ENCODE results near the gene GOLT1B. TPM values are rescaled to one million over a fixed set of nuclear protein-coding genes. Genes with fewer than 3 reads are reported as not detected.

The GOLT1B gene
- total and polyA plus RNA-seq, 2 of the 8 experiments (the other 6 are each of a cell fraction or from before 2014, with no cell fraction given): 18.3 to 38.3 TPM

- Histone ChIP-seq H3K23ac (ENCODE audit: insufficient read length) (no peak overlapping the region), H4K8ac (ENCODE audit: extremely low read depth, insufficient read depth, low read length) (no peak overlapping the region), H3K18ac (ENCODE audit: extremely low read depth, low read length) (no peak overlapping the region), H3K27ac (ENCODE audit: low read depth, low read length) (no peak overlapping the region), H3K79me1 (ENCODE audit: low read depth, low read length) (peaks cover 4% of the 10 kb centered on the region; the same call in 1 of the 2 replicates), H2BK12ac (ENCODE audit: low read depth, low read length) (no peak overlapping the region), H3K4me1 (replicated peaks in 1 of 4; ENCODE audit: control insufficient read depth in 3 of 4, insufficient read depth in 4 of 4, low read length in 3 of 4) (no peaks in the 10 kb centered on the region), H4K20me1 (replicated peaks in 1 of 2; ENCODE audit: control insufficient read depth in 1 of 2, insufficient read depth in 2 of 2, low read length in 2 of 2) (peaks cover 0 to 2% of the 10 kb centered on the region in 2 experiments), H3K9ac (replicated peaks in 1 of 4; ENCODE audit: extremely low read depth in 1 of 4, low read depth in 3 of 4, low read length in 3 of 4) (no peak overlapping the region), H2AFZ (ENCODE audit: low read length) (no peak overlapping the region), H2BK15ac (ENCODE audit: low read length) (no peak overlapping the region), H3K4ac (replicated peaks; ENCODE audit: insufficient read length, low read depth, low read length) (no peak overlapping the region), H4K5ac (ENCODE audit: insufficient read length, low read depth, low read length) (no peak overlapping the region), H3K56ac (replicated peaks; ENCODE audit: insufficient read length, low read depth, low read length) (no peak overlapping the region), H2BK120ac (replicated peaks; ENCODE audit: low read depth, low read length) (no peak overlapping the region), H3K14ac (ENCODE audit: insufficient read length) (no peak overlapping the region), H2BK5ac (ENCODE audit: low read depth, low read length) (no peak overlapping the region), H3K4me2 (ENCODE audit: insufficient read depth in 1 of 2, low read depth in 2 of 2, low read length in 2 of 2) (no peak overlapping the region), H4K91ac (replicated peaks; ENCODE audit: insufficient read length, low read length) (no peak overlapping the region), H3K23me2 (ENCODE audit: low read depth, low read length) (peaks cover 4% of the 10 kb centered on the region; the same call in 1 of the 2 replicates), H3K9me3 (ENCODE audit: insufficient read depth in 2 of 2, low read depth in 1 of 2, low read length in 1 of 2) (no peaks in the 10 kb centered on the region), H3K36me3 (ENCODE audit: control insufficient read depth in 2 of 4, insufficient read depth in 4 of 4, low read length in 3 of 4) (peaks cover 0 to 13% (median 5%) of the 10 kb centered on the region in 4 experiments; a peak in 2 of 8 replicates), H3K4me3 (ENCODE audit: extremely low read depth in 1 of 4, insufficient read depth in 2 of 4, low read depth in 3 of 4, low read length in 4 of 4) (no peak overlapping the region), H3K79me2 (ENCODE audit: control insufficient read depth in 1 of 2, insufficient read depth in 2 of 2, low read length in 2 of 2) (peaks cover 9 to 52% of the 10 kb centered on the region in 2 experiments; a peak in 3 of 4 replicates), H2AK5ac (ENCODE audit: low read depth, low read length) (no peak overlapping the region), H3K27me3 (replicated peaks in 1 of 4; ENCODE audit: control insufficient read depth in 3 of 4, extremely low read depth in 1 of 4, insufficient read depth in 3 of 4, low read length in 3 of 4) (no peaks in the 10 kb centered on the region), H2BK20ac (ENCODE audit: low read length) (no peak overlapping the region)
- ChIA-PET POLR2A (ENCODE audit: partially characterized antibody) (no interaction called here), CTCF (ENCODE audit: partially characterized antibody) (interaction anchor here (1.1 kb wide), 1 partner anchor 105 kb away, joined by 3 read pairs; no protein-coding TSS in a partner anchor)
- 75% methylated on average over 2 of the region's 2 CpGs; no CpG with 5 or more reads in 1 of the 2 experiments for WGBS, 2 experiments (ENCODE audit: extremely low coverage in 1 of 2, insufficient coverage in 1 of 2, insufficient read length in 1 of 2, insufficient replicate concordance in 2 of 2, low coverage in 1 of 2, low lambda C conversion rate in 2 of 2, missing lambda C conversion rate in 1 of 2)
- no peak for FAIRE-seq
- DNase-seq (ENCODE audit: low read depth in 1 of 2, low spot score in 2 of 2): no peak
- no peak for TF ChIP-seq RFX5 (IDR thresholded peaks at IDR 0.05; ENCODE audit: borderline replicate concordance, low read depth, low read length)
- no peak for TF ChIP-seq RXRA (IDR thresholded peaks at IDR 0.05; ENCODE audit: insufficient read depth, low read depth, low read length)
- no peak for TF ChIP-seq SAP30 (IDR thresholded peaks at IDR 0.05; ENCODE audit: insufficient read depth, insufficient replicate concordance, low read length)
- TF ChIP-seq SIRT6 (IDR thresholded peaks at IDR 0.05; ENCODE audit: low read length): no peak
- no peak for TF ChIP-seq CREB1 (IDR thresholded peaks at IDR 0.05)
- TF ChIP-seq KDM4A (IDR thresholded peaks at IDR 0.05; ENCODE audit: low read depth, low read length, severe bottlenecking): no peak
- no peak for TF ChIP-seq HDAC2 (IDR thresholded peaks at IDR 0.05; ENCODE audit: borderline replicate concordance in 1 of 2, low read depth in 2 of 2, low read length in 2 of 2)
- no peak for TF ChIP-seq CTBP2 (IDR thresholded peaks at IDR 0.05; ENCODE audit: borderline replicate concordance, insufficient read depth, insufficient read length, low read length)
Observed at GRCh38 chr12:21505888-21506287, 4.3 kb downstream of the GOLT1B start.

Measured in H1 (cell line).